Stomach (tissue), 9 donors: Measurements from ENCODE around the gene GRAMD1A. TPM values are rescaled to one million over a fixed set of nuclear protein-coding genes. Genes with fewer than 3 reads are reported as not detected.

Source experiments
- DNase-seq, 2 donors: peaks; one replicate each; pipeline versions ENCODE4 v3.0.0 to v3.0.0-alpha.2; 2013 to 2019
- H3K27ac ChIP-seq, 5 donors: fragments of 200-600 bp in 4 of 5; sonication (generic) in 4 of 5; one replicate each; pipeline ENCODE4 v1.5.1; 2013 to 2019; ENCODE audit warnings: mild to moderate bottlenecking in 1 of 5, moderate library complexity in 1 of 5
- H3K27me3 ChIP-seq, 3 donors: fragments of 200-600 bp; sonication (generic); one replicate each; pipeline ENCODE4 v1.5.1; 2017 to 2019; ENCODE audit warnings: mixed run types in 1 of 3
- H3K36me3 ChIP-seq, 4 donors: fragments of 200-600 bp; sonication (generic); 1 replicate in 3 of 4; 2 replicates in 1 of 4; pipeline ENCODE4 v1.5.1; 2016 to 2019
- H3K4me1 ChIP-seq, 4 donors: fragments of 200-600 bp; sonication (generic); one replicate each; pipeline ENCODE4 v1.5.1; 2016 to 2019
- H3K4me3 ChIP-seq, 4 donors: fragments of 200-600 bp; sonication (generic) in 3 of 4; one replicate each; pipeline ENCODE4 v1.5.1; 2016 to 2019; ENCODE audit warnings: mild to moderate bottlenecking in 1 of 4
- H3K9me3 ChIP-seq, 4 donors: fragments of 200-600 bp; sonication (generic); one replicate each; pipeline ENCODE4 v1.5.1; 2016 to 2019
- EP300 ChIP-seq: sonication (generic); formaldehyde crosslinking; IDR thresholded peaks from one replicate; pipeline ENCODE4 v1.6.1; 2017; ENCODE audit warnings: antibody characterized with exemption
- POLR2A ChIP-seq, 4 donors: fragments of 450-650 bp; IDR thresholded peaks; one replicate each; pipeline ENCODE4 v1.6.1; 2016; ENCODE audit warnings: antibody characterized with exemption in 4 of 4, control low read depth in 2 of 4, mild to moderate bottlenecking in 1 of 4, moderate library complexity in 1 of 4
- POLR2AphosphoS5 ChIP-seq, 3 donors: sonication (generic); formaldehyde crosslinking; IDR thresholded peaks; one replicate each; pipeline ENCODE4 v1.6.1; 2016; ENCODE audit warnings: antibody characterized with exemption in 3 of 3
- WGBS, 5 donors: extraction: QIAGEN DNeasy Blood & Tissue Kit in 3 of 5; methylation state at CpG; one replicate each; pipeline versions ENCODE4 v1.1.5 to v1.1.7; 2013 to 2018; 5-methylcytosine and 5-hydroxymethylcytosine counted together
- intact Hi-C: fragments of 100-400 bp; cut with DNase I; formaldehyde crosslinking; loops from one replicate; pipeline ENCODE4 v1.15.1; 2023; ENCODE audit warnings: low total_unique reads
- polyA plus RNA-seq, 3 donors: library from polyadenylated mRNA; stranded (reverse); fragments of 200-250 nt; gene quantifications; one replicate each; pipeline ENCODE4 v1.2.3, GENCODE V29; 2013
- total RNA-seq, 5 donors: library from RNA; depleted of rRNA; stranded (reverse); fragments of >200 nt; gene quantifications; one replicate each; pipeline versions ENCODE4 v1.1.0 to v1.2.3, GENCODE V29; 2014 to 2016
- TF ChIP-seq, protein P1 (sequence below), 7 experiments: fragments of 450-650 bp in 4 of 7; fragments of 200-600 bp in 3 of 7; sonication (generic) in 3 of 7; IDR thresholded peaks; one replicate each; pipeline ENCODE4 v1.5.1; 2016 to 2019; ENCODE audit warnings: antibody characterized with exemption in 7 of 7, control low read depth in 2 of 7, mild to moderate bottlenecking in 1 of 7
- donor health status: healthy with polysubstance abuse.
- donor health status: Bipolar disorder and iron deficiency.
- donor health status: healthy.

Gene GRAMD1A
- total and polyA plus RNA-seq, 8 donors = 29.8 to 74.1 (median 45.1) TPM

DNA sequence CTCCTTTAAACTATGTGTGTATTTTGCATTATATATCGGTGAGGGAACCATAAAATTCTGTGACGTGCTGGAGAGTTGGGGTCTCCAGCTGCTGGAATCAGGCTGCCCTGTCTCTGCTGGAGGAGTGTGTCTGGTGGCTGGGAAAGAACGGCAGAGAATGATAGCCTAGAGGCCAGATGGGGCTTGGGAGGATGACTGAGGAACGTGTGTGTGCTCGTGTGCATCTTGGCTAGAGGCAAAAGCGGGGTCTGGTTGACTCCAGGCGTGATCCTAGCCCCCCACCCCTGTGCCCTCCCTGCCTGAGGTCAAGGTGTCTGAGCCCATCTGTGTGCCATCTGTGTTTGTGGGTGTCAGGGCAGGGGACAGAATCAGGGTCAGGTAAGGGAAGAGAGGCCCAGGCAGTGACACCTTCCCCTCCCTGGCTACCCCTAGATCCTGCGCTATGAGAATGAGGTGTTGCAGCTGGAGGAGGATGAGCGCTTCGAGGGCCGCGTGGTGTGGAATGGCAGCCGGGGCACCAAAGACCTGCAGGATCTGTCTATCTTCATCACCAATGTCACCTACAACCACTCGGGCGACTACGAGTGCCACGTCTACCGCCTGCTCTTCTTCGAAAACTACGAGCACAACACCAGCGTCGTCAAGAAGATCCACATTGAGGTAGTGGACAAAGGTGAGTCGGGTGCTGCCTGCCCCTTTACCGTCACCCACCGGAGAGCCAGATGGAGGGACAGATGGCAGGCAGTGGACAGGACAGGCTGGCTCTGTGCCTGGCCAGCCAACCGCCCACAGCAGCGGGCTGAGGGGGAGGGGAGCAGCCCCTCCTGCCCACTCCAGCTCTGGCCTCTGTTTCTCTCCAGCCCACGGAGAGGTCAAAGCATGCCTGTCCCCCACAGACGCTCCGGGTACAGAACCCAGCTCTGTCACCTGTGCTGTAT is 33.2 kb downstream of the GRAMD1A start:
- Histone ChIP-seq H3K27ac (no peak overlapping the region), H3K4me3 (no peak overlapping the region), H3K4me1 (peaks cover 12 to 41% (median 19%) of the 10 kb centered on the region in 4 donors), H3K36me3 (peaks cover 0 to 16% (median 6%) of the 10 kb centered on the region in 4 donors), H3K27me3 (peaks cover 0 to 27% (median 0%) of the 10 kb centered on the region in 3 donors), H3K9me3 (no peaks in the 10 kb centered on the region)
- TF ChIP-seq POLR2AphosphoS5 (IDR thresholded peaks at IDR 0.05) (no peak), EP300 (no peak), POLR2A (IDR thresholded peaks at IDR 0.05) (no peak)
- TF ChIP-seq, protein P1, sequence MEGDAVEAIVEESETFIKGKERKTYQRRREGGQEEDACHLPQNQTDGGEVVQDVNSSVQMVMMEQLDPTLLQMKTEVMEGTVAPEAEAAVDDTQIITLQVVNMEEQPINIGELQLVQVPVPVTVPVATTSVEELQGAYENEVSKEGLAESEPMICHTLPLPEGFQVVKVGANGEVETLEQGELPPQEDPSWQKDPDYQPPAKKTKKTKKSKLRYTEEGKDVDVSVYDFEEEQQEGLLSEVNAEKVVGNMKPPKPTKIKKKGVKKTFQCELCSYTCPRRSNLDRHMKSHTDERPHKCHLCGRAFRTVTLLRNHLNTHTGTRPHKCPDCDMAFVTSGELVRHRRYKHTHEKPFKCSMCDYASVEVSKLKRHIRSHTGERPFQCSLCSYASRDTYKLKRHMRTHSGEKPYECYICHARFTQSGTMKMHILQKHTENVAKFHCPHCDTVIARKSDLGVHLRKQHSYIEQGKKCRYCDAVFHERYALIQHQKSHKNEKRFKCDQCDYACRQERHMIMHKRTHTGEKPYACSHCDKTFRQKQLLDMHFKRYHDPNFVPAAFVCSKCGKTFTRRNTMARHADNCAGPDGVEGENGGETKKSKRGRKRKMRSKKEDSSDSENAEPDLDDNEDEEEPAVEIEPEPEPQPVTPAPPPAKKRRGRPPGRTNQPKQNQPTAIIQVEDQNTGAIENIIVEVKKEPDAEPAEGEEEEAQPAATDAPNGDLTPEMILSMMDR (IDR thresholded peaks at IDR 0.05) = no peak
- intact Hi-C loops = no loop called here
- DNase-seq = no peak
- 87 to 89% (median 88%) methylated on average over 24 to 30 of the region's 30 CpGs for WGBS, 5 donors

DNA sequence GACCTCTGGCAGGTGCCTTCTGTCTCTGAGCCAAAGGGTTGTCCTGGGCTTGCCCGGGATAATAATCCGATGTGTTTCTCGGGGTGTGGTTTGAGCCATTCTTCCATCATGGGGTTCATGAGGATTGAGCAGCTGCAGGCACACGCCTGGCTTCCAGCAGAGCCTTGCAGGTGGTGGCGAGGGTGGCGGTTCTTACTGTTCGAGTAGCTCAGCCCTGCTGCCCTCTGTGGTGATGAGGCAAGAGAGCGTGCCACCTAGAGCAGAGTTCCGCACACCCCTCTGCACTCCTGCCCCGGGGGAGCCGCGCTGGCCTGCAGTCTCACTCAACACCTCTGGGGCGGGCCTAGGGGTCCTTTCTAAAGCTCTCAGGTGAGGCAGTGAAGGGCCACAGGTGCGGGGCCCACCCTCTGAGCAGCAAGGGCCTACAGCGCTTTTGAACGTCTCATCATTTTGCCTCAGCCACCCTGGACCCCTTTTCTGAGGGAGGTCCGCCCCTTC is 33.9 kb downstream of the GRAMD1A start:
- WGBS, 5 donors = 84 to 94% (median 84%) methylated on average over 17 of the region's 17 CpGs
- intact Hi-C loops = no loop called here
- Histone ChIP-seq H3K9me3 (no peaks in the 10 kb centered on the region), H3K4me1 (peaks cover 12 to 48% (median 21%) of the 10 kb centered on the region in 4 donors), H3K4me3 (no peak overlapping the region), H3K27ac (no peak overlapping the region), H3K36me3 (peaks cover 0 to 15% (median 6%) of the 10 kb centered on the region in 4 donors), H3K27me3 (peaks cover 0 to 28% (median 0%) of the 10 kb centered on the region in 3 donors)
- TF ChIP-seq POLR2A (IDR thresholded peaks at IDR 0.05) = no peak
- TF ChIP-seq EP300 = no peak
- no peak for TF ChIP-seq POLR2AphosphoS5 (IDR thresholded peaks at IDR 0.05)
- TF ChIP-seq, protein P1 (IDR thresholded peaks at IDR 0.05) = no peak
- DNase-seq = no peak

DNA sequence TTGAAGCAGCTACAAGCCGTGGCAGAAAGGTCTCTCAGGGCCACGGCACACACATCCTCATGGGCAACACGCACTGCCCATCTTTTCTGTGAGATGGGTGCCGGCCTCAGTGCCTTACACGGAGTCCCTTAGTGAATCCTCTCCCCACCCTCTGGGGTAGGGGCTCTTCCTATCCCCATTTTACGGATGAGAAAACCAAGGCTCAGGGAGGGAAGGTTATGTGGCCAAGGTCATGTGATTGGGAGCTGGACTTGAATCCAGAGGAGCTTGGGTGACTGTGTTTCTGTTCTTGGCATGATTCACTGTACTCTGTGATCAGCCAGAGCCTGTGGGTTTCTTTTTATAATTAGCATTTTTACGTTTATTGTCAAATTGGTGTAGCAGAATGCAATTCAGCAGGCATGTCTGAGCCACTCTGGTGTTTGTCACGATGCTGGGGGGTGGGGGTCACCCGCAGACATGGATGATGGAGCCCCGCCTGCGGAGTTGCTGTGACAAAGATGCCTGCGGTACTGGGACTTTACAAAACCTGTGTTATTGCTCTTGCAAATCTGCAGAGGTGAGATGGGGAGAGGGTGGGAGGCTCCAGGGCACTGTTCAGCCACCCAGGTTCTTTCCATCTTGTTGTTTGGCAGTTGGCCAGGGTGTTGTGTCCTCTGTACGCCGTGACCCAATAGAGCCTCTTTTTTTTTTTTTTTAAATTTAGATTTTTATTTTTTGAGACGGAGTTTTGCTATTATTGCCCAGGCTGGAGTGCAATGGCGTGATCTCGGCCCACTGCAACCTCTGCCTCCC is 34.7 kb downstream of the GRAMD1A start:
- no peak for TF ChIP-seq POLR2AphosphoS5 (IDR thresholded peaks at IDR 0.05)
- TF ChIP-seq, protein P1 (IDR thresholded peaks at IDR 0.05) = no peak
- no peak for TF ChIP-seq EP300
- no peak for TF ChIP-seq POLR2A (IDR thresholded peaks at IDR 0.05)
- no peak for DNase-seq
- Histone ChIP-seq H3K36me3 (peaks cover 0 to 15% (median 6%) of the 10 kb centered on the region in 4 donors), H3K27me3 (peaks cover 0 to 32% (median 0%) of the 10 kb centered on the region in 3 donors), H3K4me3 (no peak overlapping the region), H3K27ac (no peak overlapping the region), H3K9me3 (no peaks in the 10 kb centered on the region), H3K4me1 (peaks cover 12 to 51% (median 21%) of the 10 kb centered on the region in 4 donors)
- 83 to 89% (median 88%) methylated on average over 17 of the region's 17 CpGs for WGBS, 5 donors
- intact Hi-C loops = no loop called here
